GM23248 (cell line): ENCODE data around the gene SOX13.

Source experiments
- EZH2 ChIP-seq: fragments of 200-600 bp; sonication (generic); IDR thresholded peaks from 2 replicates; pipeline ENCODE4 v1.6.1; 2018; ENCODE audit warnings: antibody characterized with exemption, mild to moderate bottlenecking; ENCODE audit not compliant: insufficient read depth, poor library complexity, severe bottlenecking
- EZH2phosphoT487 ChIP-seq: fragments of 200-600 bp; sonication (generic); IDR thresholded peaks from 2 replicates; pipeline ENCODE4 v1.6.1; 2018; ENCODE audit warnings: antibody characterized with exemption, moderate library complexity, mild to moderate bottlenecking, low read depth; ENCODE audit not compliant: insufficient read depth

DNA sequence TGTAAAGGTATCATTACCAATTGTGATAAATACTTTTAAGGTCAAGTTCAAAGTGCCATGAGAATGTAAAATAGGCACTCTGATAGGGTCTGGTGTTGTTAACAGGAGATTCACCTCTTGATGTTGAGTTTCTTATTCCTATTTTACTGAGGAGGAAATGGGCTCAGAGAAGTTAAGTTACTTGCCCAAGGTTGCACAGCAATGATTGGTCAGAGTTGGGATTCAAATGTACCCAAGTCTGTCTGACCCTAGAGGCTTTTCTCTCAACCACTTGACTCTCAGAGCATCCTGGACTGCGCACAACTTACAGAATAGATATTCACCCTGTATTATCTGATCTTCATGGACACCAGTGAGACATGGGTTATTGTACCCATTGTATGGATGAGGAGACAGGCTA is 33.9 kb downstream of the SOX13 start:
- no peak for TF ChIP-seq EZH2
- TF ChIP-seq EZH2phosphoT487, result no peak
